Measurements from ENCODE around the gene FST. TPM values are rescaled to one million over a fixed set of nuclear protein-coding genes. Genes with fewer than 3 reads are reported as not detected.
A peak's percentile ranks its signal among the peaks of the same experiment; 100 is the strongest.

FST gene
- total and polyA plus RNA-seq, 2 of the 13 experiments (the other 11 are each of a cell fraction or from before 2014, with no cell fraction given) = 38.6 to 136 TPM

DNA sequence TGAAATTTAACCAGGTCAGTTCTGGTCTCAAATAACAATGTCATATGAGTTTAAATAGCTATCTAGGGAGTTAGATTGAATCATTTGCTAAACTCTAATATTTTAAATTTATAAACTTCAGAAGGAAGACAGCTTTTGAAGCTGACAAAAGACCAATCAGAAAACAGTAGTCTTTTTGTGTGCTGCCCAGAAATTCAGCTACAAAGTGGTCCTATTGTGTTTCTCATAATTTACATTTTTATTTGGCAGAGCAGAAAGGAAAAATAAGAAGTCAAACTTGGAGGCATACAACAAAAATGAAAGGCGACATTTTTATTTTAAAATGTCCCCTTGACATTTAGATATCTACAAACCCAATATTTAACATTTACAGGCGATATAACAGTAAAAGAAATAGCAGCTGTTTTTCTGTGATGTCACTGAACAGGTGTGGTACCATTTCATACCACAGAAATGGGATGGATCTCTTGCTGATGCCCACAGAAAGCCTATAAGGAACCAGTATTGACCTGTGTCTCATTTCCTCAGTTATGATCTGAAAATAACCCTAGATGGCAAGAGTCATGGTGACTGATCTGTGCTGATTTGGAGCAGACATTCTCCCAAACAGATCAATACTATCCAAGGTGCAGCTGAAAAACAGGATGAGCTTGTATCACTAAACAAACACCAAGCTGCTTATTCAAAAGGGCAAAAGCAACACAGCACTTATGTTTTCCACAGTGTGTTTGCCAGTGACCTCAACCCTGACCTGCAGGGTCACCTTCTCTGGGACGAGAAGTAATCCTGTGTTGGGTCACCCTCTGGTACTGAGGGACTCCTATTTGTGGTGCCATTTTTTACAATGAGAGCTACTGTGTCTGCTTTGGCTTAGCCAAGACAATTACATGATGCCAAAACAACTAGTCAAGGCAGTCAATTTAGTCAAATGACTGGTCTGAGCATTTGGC is 3.6 kb upstream of the FST start (continued):
- no peak for TF ChIP-seq ZNF775 (CRISPR knock-in tag; IDR thresholded peaks at IDR 0.05; ENCODE audit: borderline replicate concordance)
- no peak for TF ChIP-seq ZNF7 (CRISPR knock-in tag; IDR thresholded peaks at IDR 0.05)
- no peak for TF ChIP-seq ZNF780A (CRISPR knock-in tag; IDR thresholded peaks at IDR 0.05)
- TF ChIP-seq MBD4 (IDR thresholded peaks at IDR 0.05; ENCODE audit: borderline replicate concordance, low read length) = peak; percentile 94
- no peak for TF ChIP-seq NFE2L1 (CRISPR knock-in tag; IDR thresholded peaks at IDR 0.05; ENCODE audit: borderline replicate concordance)
- TF ChIP-seq TFE3 (CRISPR knock-in tag; IDR thresholded peaks at IDR 0.05) = peak; percentile 97
- peak; percentile 98 for TF ChIP-seq TBL1XR1 (IDR thresholded peaks at IDR 0.05; ENCODE audit: borderline replicate concordance, low read length, partially characterized antibody)
- 0 out of 2 replicates have a peak, but pooled peaks have one; percentile 78 for TF ChIP-seq KLF11 (CRISPR knock-in tag; IDR thresholded peaks at IDR 0.05)
- TF ChIP-seq HNF4A (CRISPR knock-in tag; IDR thresholded peaks at IDR 0.05) = peak; percentile 100
- no peak for TF ChIP-seq ZBTB8A (CRISPR knock-in tag; IDR thresholded peaks at IDR 0.05; ENCODE audit: borderline replicate concordance, low read depth)
- TF ChIP-seq ARNTL (CRISPR knock-in tag; IDR thresholded peaks at IDR 0.05) = peak; percentile 95
- no peak for TF ChIP-seq GLI4 (CRISPR knock-in tag; IDR thresholded peaks at IDR 0.05; ENCODE audit: borderline replicate concordance)
- TF ChIP-seq, protein P1, sequence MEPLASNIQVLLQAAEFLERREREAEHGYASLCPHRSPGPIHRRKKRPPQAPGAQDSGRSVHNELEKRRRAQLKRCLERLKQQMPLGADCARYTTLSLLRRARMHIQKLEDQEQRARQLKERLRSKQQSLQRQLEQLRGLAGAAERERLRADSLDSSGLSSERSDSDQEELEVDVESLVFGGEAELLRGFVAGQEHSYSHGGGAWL (CRISPR knock-in tag; IDR thresholded peaks at IDR 0.05) = peak; percentile 59; the same call in 1 of the 2 replicates
- TF ChIP-seq TEAD3 (CRISPR knock-in tag; optimal IDR thresholded peaks at IDR 0.05; ENCODE audit: borderline replicate concordance) = peak; percentile 96
- TF ChIP-seq SP4 (CRISPR knock-in tag; IDR thresholded peaks at IDR 0.05) = peak; percentile 79
- TF ChIP-seq, protein P2, sequence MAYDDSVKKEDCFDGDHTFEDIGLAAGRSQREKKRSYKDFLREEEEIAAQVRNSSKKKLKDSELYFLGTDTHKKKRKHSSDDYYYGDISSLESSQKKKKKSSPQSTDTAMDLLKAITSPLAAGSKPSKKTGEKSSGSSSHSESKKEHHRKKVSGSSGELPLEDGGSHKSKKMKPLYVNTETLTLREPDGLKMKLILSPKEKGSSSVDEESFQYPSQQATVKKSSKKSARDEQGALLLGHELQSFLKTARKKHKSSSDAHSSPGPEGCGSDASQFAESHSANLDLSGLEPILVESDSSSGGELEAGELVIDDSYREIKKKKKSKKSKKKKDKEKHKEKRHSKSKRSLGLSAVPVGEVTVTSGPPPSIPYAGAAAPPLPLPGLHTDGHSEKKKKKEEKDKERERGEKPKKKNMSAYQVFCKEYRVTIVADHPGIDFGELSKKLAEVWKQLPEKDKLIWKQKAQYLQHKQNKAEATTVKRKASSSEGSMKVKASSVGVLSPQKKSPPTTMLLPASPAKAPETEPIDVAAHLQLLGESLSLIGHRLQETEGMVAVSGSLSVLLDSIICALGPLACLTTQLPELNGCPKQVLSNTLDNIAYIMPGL (CRISPR knock-in tag; IDR thresholded peaks at IDR 0.05; ENCODE audit: borderline replicate concordance in 1 of 2, low read depth in 1 of 2) = peak; percentile 73 to 88; a peak in 3 of 4 replicates
- no peak for TF ChIP-seq TCF12 (IDR thresholded peaks at IDR 0.05)
- TF ChIP-seq TCF12 (CRISPR knock-in tag; IDR thresholded peaks at IDR 0.05) = peak; percentile 100
- peak; percentile 50; the same call in 1 of the 2 replicates for TF ChIP-seq CEBPB (IDR thresholded peaks at IDR 0.05; ENCODE audit: borderline replicate concordance, low read depth, low read length)
- TF ChIP-seq, protein P3, sequence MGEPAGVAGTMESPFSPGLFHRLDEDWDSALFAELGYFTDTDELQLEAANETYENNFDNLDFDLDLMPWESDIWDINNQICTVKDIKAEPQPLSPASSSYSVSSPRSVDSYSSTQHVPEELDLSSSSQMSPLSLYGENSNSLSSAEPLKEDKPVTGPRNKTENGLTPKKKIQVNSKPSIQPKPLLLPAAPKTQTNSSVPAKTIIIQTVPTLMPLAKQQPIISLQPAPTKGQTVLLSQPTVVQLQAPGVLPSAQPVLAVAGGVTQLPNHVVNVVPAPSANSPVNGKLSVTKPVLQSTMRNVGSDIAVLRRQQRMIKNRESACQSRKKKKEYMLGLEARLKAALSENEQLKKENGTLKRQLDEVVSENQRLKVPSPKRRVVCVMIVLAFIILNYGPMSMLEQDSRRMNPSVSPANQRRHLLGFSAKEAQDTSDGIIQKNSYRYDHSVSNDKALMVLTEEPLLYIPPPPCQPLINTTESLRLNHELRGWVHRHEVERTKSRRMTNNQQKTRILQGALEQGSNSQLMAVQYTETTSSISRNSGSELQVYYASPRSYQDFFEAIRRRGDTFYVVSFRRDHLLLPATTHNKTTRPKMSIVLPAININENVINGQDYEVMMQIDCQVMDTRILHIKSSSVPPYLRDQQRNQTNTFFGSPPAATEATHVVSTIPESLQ (CRISPR knock-in tag; conservative IDR thresholded peaks at IDR 0.05) = no peak; the same call in 1 of the 2 replicates
- TF ChIP-seq ZNF207 (IDR thresholded peaks at IDR 0.05; ENCODE audit: borderline replicate concordance) = no peak
- TF ChIP-seq ZNF136 (CRISPR knock-in tag; IDR thresholded peaks at IDR 0.05; ENCODE audit: low read depth) = peak; percentile 77; the same call in 1 of the 2 replicates
- TF ChIP-seq ZMAT3 (CRISPR knock-in tag; conservative IDR thresholded peaks at IDR 0.05) = peak; percentile 61; the same call in 1 of the 2 replicates
- peak; percentile 77; the same call in 1 of the 2 replicates for TF ChIP-seq WIZ (CRISPR knock-in tag; IDR thresholded peaks at IDR 0.05)

Data from HepG2 (cell line).